CD4-positive, alpha-beta T cell treated with Interleukin-4 for 4 hours (primary cell): ENCODE data around the gene IFIT2.
"Not testable (repeated sequence)": the region's sequence is repeated elsewhere in the genome, so short reads cannot be mapped to it uniquely, and the experiment has no call there.

Experiments used
- DNase-seq: peaks from one replicate; pipeline ENCODE4 v3.0.0-alpha.2; 2020

Gene IFIT2

DNA sequence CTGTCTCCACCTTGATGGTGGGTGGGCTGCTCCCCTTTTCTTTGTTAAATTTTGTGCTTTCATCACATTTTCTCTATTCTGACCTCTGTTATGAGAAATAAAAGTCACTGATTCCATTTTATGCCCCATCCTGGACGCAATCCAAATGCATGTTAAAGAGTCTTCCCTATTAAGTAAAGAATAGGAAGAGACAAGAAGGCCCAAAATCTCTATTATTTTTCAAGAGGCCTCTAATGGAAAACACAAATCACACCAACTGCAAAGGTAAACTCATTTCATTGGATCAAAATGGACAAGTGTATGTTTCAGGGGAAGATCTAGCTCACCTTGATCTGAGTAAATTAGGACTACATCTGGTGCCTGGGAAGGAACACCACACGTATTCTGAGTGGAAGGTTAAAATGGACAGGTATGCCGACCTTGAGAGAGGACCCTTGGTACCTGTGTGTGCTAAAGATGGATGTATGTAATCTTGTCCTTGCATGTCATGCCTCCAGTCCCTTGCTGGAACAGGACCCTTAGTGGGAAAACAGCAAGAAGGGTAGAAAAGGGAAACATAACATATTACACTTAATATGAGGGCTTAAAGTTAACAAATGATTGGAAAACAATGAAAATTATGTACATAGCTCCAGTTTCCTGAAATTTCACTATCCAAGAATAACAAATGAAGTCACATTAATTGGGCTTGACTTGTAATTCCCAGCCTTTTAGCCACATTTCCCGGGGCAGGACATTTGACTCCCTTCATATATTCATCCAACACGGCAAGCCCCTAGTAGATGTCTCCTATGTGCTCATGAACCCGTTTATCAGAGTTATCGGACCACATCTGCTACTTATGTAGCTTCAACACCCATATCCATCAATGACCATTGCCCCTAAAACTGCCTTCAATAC, 7.6 kb downstream of the IFIT2 start:
- DNase-seq: no peak

DNA sequence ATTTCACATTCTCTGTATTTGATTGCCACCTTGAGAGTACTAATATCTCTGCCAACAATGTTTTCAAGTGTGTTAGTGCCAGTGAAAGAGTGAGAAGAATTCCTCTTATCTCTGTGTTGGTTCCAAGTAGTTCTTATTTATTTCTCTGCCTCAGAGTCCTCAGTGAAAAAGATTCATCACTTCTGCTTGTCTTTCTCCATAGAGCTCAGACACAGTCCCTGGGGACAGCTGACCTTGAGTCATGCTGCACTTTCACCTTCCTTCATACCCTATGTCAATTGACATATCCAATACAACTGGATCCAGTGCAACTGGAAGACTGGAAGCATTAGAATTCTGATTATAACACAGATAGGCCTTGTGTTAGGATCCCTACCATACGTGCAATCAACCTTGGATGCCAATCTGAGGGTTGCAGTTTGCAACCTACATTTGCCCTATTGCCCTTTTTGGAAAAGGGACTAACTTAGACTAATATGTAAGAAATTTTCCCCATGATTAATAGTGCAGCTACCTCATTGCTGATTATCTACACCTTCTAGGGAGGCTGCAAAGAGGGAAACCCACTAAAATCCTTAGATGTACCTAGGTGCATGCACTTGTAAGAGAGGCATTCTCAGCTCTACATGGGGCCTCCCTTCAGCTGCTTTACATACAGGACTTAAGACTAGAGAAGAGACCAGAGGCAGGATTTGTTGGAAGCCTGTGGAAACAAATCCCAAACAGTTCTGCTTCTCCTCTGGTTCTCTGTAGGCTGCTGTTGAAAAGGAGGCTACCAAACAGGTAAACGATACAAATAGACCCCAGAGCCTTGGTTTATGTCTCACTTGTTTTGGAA, 8.4 kb downstream of the IFIT2 start:
- DNase-seq: no peak

GRCh38 chr10:89312973-89313372, 11.1 kb downstream of the IFIT2 start:
- DNase-seq: no peak

GRCh38 chr10:89314676-89315075, 12.8 kb downstream of the IFIT2 start:
- no peak for DNase-seq

- DNase-seq: not testable (repeated sequence)
These were observed 16.2 kb downstream of the IFIT2 start for GRCh38 chr10:89318047-89318446.

- DNase-seq: not testable (repeated sequence)
These were observed 23.2 kb downstream of the IFIT2 start for GRCh38 chr10:89325081-89325480.

DNA sequence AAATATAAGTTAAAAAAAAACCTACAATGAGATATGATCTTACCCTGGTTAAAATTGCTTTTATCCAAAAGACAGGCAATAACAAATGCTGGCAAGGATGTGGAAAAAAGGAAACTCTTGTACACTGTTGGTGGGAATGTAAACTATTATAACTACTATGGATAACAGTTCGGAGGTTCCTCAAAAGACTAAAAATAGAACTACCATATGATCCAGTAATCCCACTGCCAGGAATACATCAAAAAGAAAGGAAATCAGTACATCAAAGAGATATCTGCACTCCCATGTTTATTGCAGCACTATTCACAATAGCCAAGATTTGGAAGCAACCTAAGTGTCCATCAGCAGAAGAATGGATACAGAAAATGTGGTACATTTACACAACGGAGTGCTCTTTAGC, 24.0 kb downstream of the IFIT2 start:
- DNase-seq: not testable (repeated sequence)

DNA sequence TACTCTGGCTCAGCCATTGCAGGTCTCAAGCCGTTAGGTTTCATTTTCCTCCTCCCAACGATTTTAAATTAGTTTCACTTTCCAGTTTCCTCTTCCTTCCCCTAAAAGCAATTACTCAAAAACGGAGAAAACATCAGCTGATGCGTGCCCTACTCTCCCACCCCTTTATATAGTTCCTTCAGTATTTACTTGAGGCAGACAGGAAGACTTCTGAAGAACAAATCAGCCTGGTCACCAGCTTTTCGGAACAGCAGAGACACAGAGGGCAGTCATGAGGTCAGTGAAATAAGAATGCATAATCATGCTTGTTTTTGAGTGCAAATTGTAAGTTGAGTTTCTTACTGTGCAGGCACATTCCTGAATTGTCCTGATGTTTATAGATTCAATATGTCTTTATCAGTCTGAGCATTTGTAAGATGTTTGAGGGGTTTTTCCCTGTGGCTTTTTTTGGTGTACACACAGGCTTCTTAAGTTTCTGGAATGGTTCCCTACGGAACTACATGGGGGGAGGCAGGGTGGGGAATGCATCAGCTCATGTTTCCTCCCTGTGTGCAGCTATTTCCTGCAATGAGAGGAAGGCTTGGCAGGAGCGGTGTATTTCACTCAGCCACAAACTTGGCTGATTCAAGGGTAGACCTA, 26.1 kb downstream of the IFIT2 start, which contains the start of gene IFIT3:
Gene IFIT3 (plus strand): TSS at position 195 of the 639 bp plus-strand sequence. CDS start 77 bp downstream, at position 272.
- DNase-seq: peak; percentile 48

DNA sequence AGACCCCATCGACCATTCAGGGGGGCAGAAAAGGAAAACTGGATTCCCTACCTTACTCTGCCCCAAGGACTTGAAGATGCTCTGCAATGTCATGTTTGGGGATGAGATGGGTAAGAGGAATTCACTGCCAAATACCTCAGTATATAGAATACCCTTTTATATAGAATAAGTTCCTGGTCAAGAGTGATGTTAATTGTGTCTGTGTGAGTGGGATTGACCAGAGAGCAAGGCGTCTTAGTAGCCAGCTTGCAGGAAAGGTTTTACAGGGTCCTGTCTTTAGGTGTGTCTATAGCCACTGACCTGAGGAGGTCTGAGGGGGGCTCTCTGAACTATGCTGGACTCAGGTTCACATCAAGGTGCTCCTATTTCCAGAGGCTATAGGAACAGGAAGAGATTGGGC, 27.3 kb downstream of the IFIT2 start:
- DNase-seq: no peak

DNA sequence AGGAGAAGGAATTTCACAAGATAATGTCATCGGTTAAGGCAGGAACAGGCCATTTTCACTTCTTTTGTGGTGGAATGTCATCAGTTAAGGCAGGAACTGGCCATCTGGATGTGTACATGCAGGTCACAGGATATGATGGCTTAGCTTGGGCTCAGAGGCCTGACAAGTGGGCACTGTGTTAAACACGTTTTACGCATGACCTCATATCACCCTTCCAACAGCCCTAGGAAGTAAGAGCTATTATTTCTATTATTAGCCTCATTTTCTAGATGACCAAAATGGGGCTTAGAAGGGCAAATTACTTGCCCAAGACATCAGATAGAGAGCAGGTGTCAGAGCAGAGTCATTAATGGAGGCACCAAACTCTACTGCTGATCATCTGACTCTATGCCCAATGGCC, 28.2 kb downstream of the IFIT2 start:
- DNase-seq: not testable (repeated sequence)

- no peak for DNase-seq
These were observed 28.8 kb downstream of the IFIT2 start for GRCh38 chr10:89330537-89331212.

- not testable (repeated sequence) for DNase-seq
These were observed 29.8 kb downstream of the IFIT2 start for GRCh38 chr10:89331487-89332122.

GRCh38 chr10:89332123-89332633, 30.3 kb downstream of the IFIT2 start:
- peak; percentile 70 for DNase-seq

- no peak for DNase-seq
These were observed 33.4 kb downstream of the IFIT2 start for GRCh38 chr10:89335226-89335625.

- DNase-seq: no peak
These were observed 34.4 kb downstream of the IFIT2 start for GRCh38 chr10:89336241-89336640.

- DNase-seq: peak; percentile 67
These were observed 35.6 kb downstream of the IFIT2 start for GRCh38 chr10:89337484-89337883.

DNA sequence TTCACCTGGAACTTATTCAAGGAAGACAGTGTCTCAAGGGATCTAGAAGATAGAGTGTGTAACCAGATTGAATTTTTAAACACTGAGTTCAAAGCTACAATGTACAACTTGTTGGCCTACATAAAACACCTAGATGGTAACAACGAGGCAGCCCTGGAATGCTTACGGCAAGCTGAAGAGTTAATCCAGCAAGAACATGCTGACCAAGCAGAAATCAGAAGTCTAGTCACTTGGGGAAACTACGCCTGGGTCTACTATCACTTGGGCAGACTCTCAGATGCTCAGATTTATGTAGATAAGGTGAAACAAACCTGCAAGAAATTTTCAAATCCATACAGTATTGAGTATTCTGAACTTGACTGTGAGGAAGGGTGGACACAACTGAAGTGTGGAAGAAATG, 36.9 kb downstream of the IFIT2 start:
- DNase-seq: no peak

GRCh38 chr10:89339875-89340274, 38.0 kb downstream of the IFIT2 start:
- no peak for DNase-seq

DNA sequence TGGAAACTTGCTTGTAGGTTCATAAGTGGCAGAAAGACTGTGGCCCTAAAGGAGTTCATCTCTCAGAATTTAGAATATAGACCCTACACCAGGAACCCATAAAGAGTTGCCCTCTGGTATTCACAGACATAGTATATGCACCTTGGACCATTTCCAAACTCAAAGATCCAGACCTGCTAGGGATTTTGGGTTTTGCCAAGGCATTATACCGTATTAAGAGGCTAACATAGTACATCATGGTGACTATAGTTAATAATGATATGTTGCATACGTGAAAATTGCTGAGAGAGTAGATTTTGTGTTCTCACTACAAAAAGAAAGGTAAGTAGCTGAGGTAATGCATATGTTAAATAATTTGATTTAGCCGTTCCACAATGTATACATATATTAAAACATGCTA, 39.8 kb downstream of the IFIT2 start:
- no peak for DNase-seq

- DNase-seq: no peak
These were observed 40.5 kb downstream of the IFIT2 start for GRCh38 chr10:89342206-89342958.
